ENCODE results near the gene COL3A1.

The COL3A1 gene

DNA sequence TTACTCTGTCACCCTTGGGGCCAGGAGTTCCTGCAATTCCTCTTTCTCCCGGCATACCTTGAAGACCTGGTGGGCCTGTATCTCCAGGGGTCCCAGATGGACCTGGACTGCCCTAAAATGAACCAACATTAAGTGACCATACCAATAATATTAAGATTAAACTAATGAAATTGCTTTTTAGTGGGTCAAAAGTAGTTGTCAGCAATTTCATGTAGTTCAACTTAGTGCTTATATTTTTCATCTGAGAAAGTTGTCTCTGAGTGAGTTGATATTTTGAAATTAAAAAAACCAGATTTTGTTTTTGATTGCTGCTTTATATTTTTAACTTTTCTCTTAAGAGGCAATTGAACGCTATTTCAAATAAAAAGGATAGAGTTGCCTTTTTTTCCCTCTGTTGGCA is 83.1 kb downstream of the COL3A1 start:
- Mint-ChIP-seq H3K4me3 (no peak overlapping the region), H3K27ac (no peak overlapping the region), H3K36me3 (ENCODE audit: low read depth) (peaks cover 13% of the 10 kb centered on the region), H3K4me1 (no peaks in the 10 kb centered on the region), H3K27me3 (ENCODE audit: low read depth, poor library complexity) (no peaks in the 10 kb centered on the region), H3K9me3 (no peaks in the 10 kb centered on the region)
- TF ChIP-seq, protein P1, sequence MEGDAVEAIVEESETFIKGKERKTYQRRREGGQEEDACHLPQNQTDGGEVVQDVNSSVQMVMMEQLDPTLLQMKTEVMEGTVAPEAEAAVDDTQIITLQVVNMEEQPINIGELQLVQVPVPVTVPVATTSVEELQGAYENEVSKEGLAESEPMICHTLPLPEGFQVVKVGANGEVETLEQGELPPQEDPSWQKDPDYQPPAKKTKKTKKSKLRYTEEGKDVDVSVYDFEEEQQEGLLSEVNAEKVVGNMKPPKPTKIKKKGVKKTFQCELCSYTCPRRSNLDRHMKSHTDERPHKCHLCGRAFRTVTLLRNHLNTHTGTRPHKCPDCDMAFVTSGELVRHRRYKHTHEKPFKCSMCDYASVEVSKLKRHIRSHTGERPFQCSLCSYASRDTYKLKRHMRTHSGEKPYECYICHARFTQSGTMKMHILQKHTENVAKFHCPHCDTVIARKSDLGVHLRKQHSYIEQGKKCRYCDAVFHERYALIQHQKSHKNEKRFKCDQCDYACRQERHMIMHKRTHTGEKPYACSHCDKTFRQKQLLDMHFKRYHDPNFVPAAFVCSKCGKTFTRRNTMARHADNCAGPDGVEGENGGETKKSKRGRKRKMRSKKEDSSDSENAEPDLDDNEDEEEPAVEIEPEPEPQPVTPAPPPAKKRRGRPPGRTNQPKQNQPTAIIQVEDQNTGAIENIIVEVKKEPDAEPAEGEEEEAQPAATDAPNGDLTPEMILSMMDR (IDR thresholded peaks at IDR 0.05) = no peak
- no peak for DNase-seq

DNA sequence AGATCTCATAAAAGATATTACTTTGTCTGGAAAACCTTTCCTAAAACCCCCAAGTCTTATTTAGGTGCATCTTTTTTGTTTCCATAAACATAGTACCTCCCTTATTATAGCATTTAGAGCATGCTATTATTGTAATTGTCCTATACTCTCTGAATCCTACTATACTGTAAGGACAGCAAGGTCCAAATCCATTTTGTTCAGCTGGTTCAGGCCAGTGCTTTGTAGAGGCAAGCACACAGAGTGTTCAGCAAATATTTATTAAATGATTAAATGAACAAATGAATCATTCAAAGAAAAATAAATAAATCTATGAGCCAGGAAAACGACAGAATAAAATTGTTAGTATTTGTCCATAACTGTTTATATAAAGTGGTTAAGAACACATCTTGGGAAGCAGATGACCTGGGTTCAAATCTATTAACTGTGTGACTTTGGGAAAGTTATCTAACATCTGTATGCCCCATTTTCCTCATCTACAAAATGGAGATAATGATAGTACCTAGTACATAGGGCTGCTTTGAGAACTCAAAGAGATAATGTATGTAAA is 86.0 kb downstream of the COL3A1 start:
- no peak for DNase-seq
- Mint-ChIP-seq H3K4me3 (no peak overlapping the region), H3K36me3 (ENCODE audit: low read depth) (peaks cover 28% of the 10 kb centered on the region), H3K27me3 (ENCODE audit: low read depth, poor library complexity) (no peaks in the 10 kb centered on the region), H3K27ac (no peak overlapping the region), H3K4me1 (no peaks in the 10 kb centered on the region), H3K9me3 (no peaks in the 10 kb centered on the region)
- TF ChIP-seq, protein P1 (IDR thresholded peaks at IDR 0.05) = no peak
